Caco-2 (cell line): Measurements from ENCODE around the gene RHEX. TPM values are rescaled to one million over a fixed set of nuclear protein-coding genes. Genes with fewer than 3 reads are reported as not detected.

Source experiments
- BruUV-seq: library from RNA; stranded (reverse); fragments of 400-500 nt; replicated peaks from 2 replicates; lab custom pipeline; 2021; lab: Mats Ljungman, UMichigan
- CTCF ChIA-PET: fragments of 300-600 bp; sonication (Branson Sonifier 250); formaldehyde crosslinking; loops from one replicate; lab custom pipeline; 2022; ENCODE audit warnings: antibody characterized with exemption; lab: Charles Lee
- POLR2A ChIA-PET: fragments of 300-600 bp; sonication (Branson Sonifier 250); formaldehyde crosslinking; loops from one replicate; lab custom pipeline; 2022; ENCODE audit warnings: antibody characterized with exemption; lab: Charles Lee
- DNase-seq, 2 experiments: peaks; one replicate each; pipeline versions ENCODE4 v3.0.0 to v3.0.0-alpha.2; 2020 to 2022
- H3K27me3 ChIP-seq: replicated peaks from 2 replicates; pipeline ENCODE4 v1.6.0; 2011; ENCODE audit warnings: low read length; ENCODE audit not compliant: control insufficient read depth, insufficient read depth
- H3K36me3 ChIP-seq: 2 replicates; pipeline ENCODE4 v1.5.1; 2011; ENCODE audit warnings: low read length; ENCODE audit not compliant: control insufficient read depth, insufficient read depth
- H3K4me1 ChIP-seq: fragments of 250-450 bp; sonication (Bioruptor Pico); 2 replicates; pipeline ENCODE4 v1.5.1; 2020; ENCODE audit warnings: mild to moderate bottlenecking
- H3K4me3 ChIP-seq: 2 replicates; pipeline ENCODE4 v1.5.1; 2011; ENCODE audit warnings: low read depth, mild to moderate bottlenecking, control low read depth, low read length
- H3K9me3 ChIP-seq: fragments of 250-450 bp; sonication (Bioruptor Pico); 2 replicates; pipeline ENCODE4 v1.5.1; 2020; ENCODE audit warnings: mild to moderate bottlenecking, moderate library complexity
- H3K27ac Mint-ChIP-seq: one replicate; pipeline ENCODE4 v1.8.0; 2022; ENCODE audit warnings: mixed read lengths; ENCODE audit not compliant: unreplicated experiment
- H3K27me3 Mint-ChIP-seq: one replicate; pipeline ENCODE4 v1.8.0; 2022; ENCODE audit warnings: mixed read lengths; ENCODE audit not compliant: insufficient read depth, unreplicated experiment
- H3K36me3 Mint-ChIP-seq: one replicate; pipeline ENCODE4 v1.8.0; 2022; ENCODE audit warnings: mild to moderate bottlenecking, mixed read lengths; ENCODE audit not compliant: insufficient read depth, unreplicated experiment
- H3K4me1 Mint-ChIP-seq: one replicate; pipeline ENCODE4 v1.8.0; 2022; ENCODE audit warnings: low read depth, mixed read lengths; ENCODE audit not compliant: unreplicated experiment
- H3K4me3 Mint-ChIP-seq: one replicate; pipeline ENCODE4 v1.8.0; 2022; ENCODE audit warnings: mild to moderate bottlenecking, moderate library complexity, mixed read lengths; ENCODE audit not compliant: unreplicated experiment
- H3K9me3 Mint-ChIP-seq: one replicate; pipeline ENCODE4 v1.8.0; 2022; ENCODE audit warnings: mixed read lengths; ENCODE audit not compliant: unreplicated experiment
- CTCF ChIP-seq, 2 experiments: fragments of 200-600 bp in 1 of 2; IDR thresholded peaks; 1 replicate in 1 of 2; 2 replicates in 1 of 2; pipeline versions ENCODE4 v1.5.1 to v1.8.0; 2011 to 2022; ENCODE audit warnings: antibody characterized with exemption in 1 of 2, control low read depth in 1 of 2, inconsistent platforms in 1 of 2, low read depth in 1 of 2, low read length in 1 of 2, mild to moderate bottlenecking in 1 of 2, moderate library complexity in 1 of 2; ENCODE audit not compliant: insufficient read depth in 1 of 2, severe bottlenecking in 1 of 2, unreplicated experiment in 1 of 2
- intact Hi-C: fragments of 100-400 bp; cut with micrococcal nuclease; formaldehyde crosslinking; loops from one replicate; pipeline ENCODE4 v1.10.0; 2022; ENCODE audit not compliant: unreplicated experiment
- total RNA-seq: library from RNA; stranded (reverse); gene quantifications from 2 replicates; pipeline ENCODE4 v1.2.3, GENCODE V29; 2022

RHEX gene
- total RNA-seq, 1 experiment from 2014 or later: not detected

DNA sequence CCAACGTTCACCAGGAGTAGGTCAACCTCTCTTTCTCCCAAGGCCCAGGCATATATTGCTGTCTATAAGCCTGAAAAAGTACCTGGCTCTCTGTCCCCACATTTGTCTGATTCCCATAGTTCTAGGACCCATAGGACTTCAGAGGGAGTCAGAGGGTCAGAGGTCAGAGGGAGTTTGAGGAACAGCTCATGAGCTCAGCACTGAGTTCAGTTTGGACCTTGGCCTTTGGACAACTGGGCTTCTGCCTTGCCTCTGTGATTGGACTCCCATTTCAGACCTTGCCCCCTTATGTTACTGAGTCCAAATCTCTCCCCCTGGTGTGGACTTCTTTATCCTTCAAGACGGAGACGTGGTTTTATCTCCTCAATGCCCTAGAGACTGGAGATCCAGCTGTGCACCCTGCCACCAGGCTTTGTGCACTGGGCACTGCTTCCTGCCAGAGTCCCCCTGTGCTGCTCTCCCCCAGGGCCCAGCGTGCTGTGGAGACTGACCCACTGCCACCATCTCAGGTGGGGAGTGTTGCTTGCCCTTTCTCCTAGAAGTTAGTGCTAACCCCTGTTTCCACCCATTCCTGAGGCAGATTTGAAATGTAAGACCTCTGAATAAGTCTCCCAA is 32.5 kb upstream of the RHEX start:
- no TSS peak for BruUV-seq
- no peaks in the 10 kb centered on the region for H3K9me3 ChIP-seq
- no peak for DNase-seq
- no peak overlapping the region for H3K4me3 ChIP-seq
- POLR2A ChIA-PET: no interaction called here
- no peak for TF ChIP-seq CTCF (IDR thresholded peaks at IDR 0.05; ENCODE audit: insufficient read depth in 1 of 2, low read depth in 1 of 2, low read length in 1 of 2, severe bottlenecking in 1 of 2, unreplicated experiment in 1 of 2)
- H3K36me3 Mint-ChIP-seq: no peaks in the 10 kb centered on the region
- peaks cover 3% of the 10 kb centered on the region; the same call in 1 of the 2 replicates for H3K4me1 ChIP-seq
- H3K36me3 ChIP-seq: no peaks in the 10 kb centered on the region
- H3K27me3 ChIP-seq: no peaks in the 10 kb centered on the region
- intact Hi-C loops: no loop called here
- CTCF ChIA-PET: interaction anchor here (0.5 to 1.5 kb wide), 2 partner anchors 86 to 367 kb away, joined by 4 to 6 read pairs; no protein-coding TSS in a partner anchor
- H3K27me3 Mint-ChIP-seq: no peaks in the 10 kb centered on the region
- no peak overlapping the region for H3K27ac Mint-ChIP-seq
- H3K4me3 Mint-ChIP-seq: no peak overlapping the region
- H3K4me1 Mint-ChIP-seq: peaks cover 5% of the 10 kb centered on the region
- no peaks in the 10 kb centered on the region for H3K9me3 Mint-ChIP-seq

DNA sequence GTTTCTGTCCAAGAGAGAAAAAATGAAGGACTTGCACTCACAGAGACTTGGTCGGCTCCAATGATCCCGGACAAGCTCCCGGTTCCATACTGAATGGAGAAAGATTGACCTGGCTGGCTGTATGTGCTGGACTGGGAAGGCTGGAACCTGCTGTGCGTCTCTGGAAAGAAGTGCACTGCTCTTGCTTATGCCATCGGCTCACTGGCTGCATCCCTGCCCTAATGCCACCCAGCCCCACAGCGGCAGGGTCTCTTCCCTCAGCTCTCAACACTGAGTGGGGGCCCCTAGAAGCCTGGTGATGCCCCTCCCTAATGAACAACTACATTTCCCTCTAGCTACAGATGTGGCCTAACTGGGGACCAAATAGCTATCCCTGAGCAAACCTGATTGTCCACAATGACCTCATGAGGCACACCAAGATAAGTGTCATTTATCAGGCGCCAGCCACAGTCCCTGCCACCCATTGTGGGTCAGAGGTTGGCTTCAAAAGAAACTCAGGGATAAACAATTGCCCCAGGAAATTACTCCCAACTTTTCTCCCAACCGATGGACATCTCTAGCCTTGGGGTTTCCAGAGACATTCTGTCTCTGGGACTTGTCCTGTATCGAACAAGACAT is 31.9 kb upstream of the RHEX start:
- Histone ChIP-seq H3K27me3 (no peaks in the 10 kb centered on the region), H3K36me3 (no peaks in the 10 kb centered on the region), H3K4me3 (no peak overlapping the region), H3K9me3 (no peaks in the 10 kb centered on the region; the same call in 1 of the 2 replicates), H3K4me1 (peaks cover 7% of the 10 kb centered on the region; the same call in 1 of the 2 replicates)
- no peak overlapping the region for H3K27ac Mint-ChIP-seq
- DNase-seq: no peak
- no peaks in the 10 kb centered on the region for H3K36me3 Mint-ChIP-seq
- TF ChIP-seq CTCF (IDR thresholded peaks at IDR 0.05; ENCODE audit: insufficient read depth in 1 of 2, low read depth in 1 of 2, low read length in 1 of 2, severe bottlenecking in 1 of 2, unreplicated experiment in 1 of 2): no peak
- ChIA-PET POLR2A (no interaction called here), CTCF (interaction anchor here (0.5 to 1.5 kb wide), 2 partner anchors 85 to 368 kb away, joined by 4 to 6 read pairs; no protein-coding TSS in a partner anchor)
- intact Hi-C loops: no loop called here
- H3K9me3 Mint-ChIP-seq: no peaks in the 10 kb centered on the region
- no peaks in the 10 kb centered on the region for H3K27me3 Mint-ChIP-seq
- peaks cover 11% of the 10 kb centered on the region for H3K4me1 Mint-ChIP-seq
- H3K4me3 Mint-ChIP-seq: no peak overlapping the region
- BruUV-seq: no TSS peak

- Histone ChIP-seq H3K4me1 (peaks cover 8% of the 10 kb centered on the region; the same call in 1 of the 2 replicates), H3K9me3 (no peaks in the 10 kb centered on the region; the same call in 1 of the 2 replicates), H3K4me3 (no peak overlapping the region), H3K27me3 (no peaks in the 10 kb centered on the region), H3K36me3 (no peaks in the 10 kb centered on the region)
- intact Hi-C loops: no loop called here
- no peak for DNase-seq
- BruUV-seq: no TSS peak
- TF ChIP-seq CTCF (IDR thresholded peaks at IDR 0.05; ENCODE audit: insufficient read depth in 1 of 2, low read depth in 1 of 2, low read length in 1 of 2, severe bottlenecking in 1 of 2, unreplicated experiment in 1 of 2): no peak
- H3K4me1 Mint-ChIP-seq: peaks cover 11% of the 10 kb centered on the region
- no peak overlapping the region for H3K4me3 Mint-ChIP-seq
- no peaks in the 10 kb centered on the region for H3K27me3 Mint-ChIP-seq
- H3K9me3 Mint-ChIP-seq: no peaks in the 10 kb centered on the region
- ChIA-PET POLR2A (no interaction called here), CTCF (no interaction called here)
- no peaks in the 10 kb centered on the region for H3K36me3 Mint-ChIP-seq
- no peak overlapping the region for H3K27ac Mint-ChIP-seq
Measured at GRCh38 chr1:206021626-206022365, 31.2 kb upstream of the RHEX start.
